Keratinocyte (primary cell): ENCODE results near the gene ONECUT2. TPM values are rescaled to one million over a fixed set of nuclear protein-coding genes. Genes with fewer than 3 reads are reported as not detected.

Source experiments
- DNase-seq: peaks from one replicate; pipeline ENCODE4 v3.0.0-alpha.2; 2011; ENCODE audit warnings: low read depth, missing footprints, low spot score
- FAIRE-seq: peaks from 2 replicates; lab custom pipeline; 2011; peaks lifted over from hg19 to GRCh38; lab: Jason Lieb, UNC
- H2AFZ ChIP-seq: 2 replicates; pipeline ENCODE4 v1.6.0; 2012; ENCODE audit warnings: low read length, control low read depth, inconsistent platforms; ENCODE audit not compliant: control insufficient read depth
- H3K27ac ChIP-seq: 2 replicates; pipeline ENCODE4 v1.5.1; 2011; ENCODE audit warnings: low read length; ENCODE audit not compliant: control insufficient read depth, insufficient read depth
- H3K27me3 ChIP-seq: 3 replicates; pipeline ENCODE4 v1.6.0; 2011; ENCODE audit warnings: low read length; ENCODE audit not compliant: control insufficient read depth, insufficient read depth; ENCODE audit errors: extremely low read depth
- H3K36me3 ChIP-seq, 2 experiments: 2 replicates in 1 of 2; 3 replicates in 1 of 2; pipeline ENCODE4 v1.5.1; 2011; ENCODE audit warnings: low read length in 2 of 2, mild to moderate bottlenecking in 1 of 2; ENCODE audit not compliant: control insufficient read depth in 2 of 2, insufficient read depth in 2 of 2; ENCODE audit errors: extremely low read depth in 1 of 2
- H3K4me1 ChIP-seq: 3 replicates; pipeline ENCODE4 v1.5.1; 2011; ENCODE audit warnings: low read length; ENCODE audit not compliant: control insufficient read depth, insufficient read depth; ENCODE audit errors: extremely low read depth
- H3K4me2 ChIP-seq: 3 replicates; pipeline ENCODE4 v1.6.0; 2011; ENCODE audit warnings: low read depth, low read length; ENCODE audit not compliant: control insufficient read depth, insufficient read depth; ENCODE audit errors: extremely low read depth
- H3K4me3 ChIP-seq, 3 experiments: fragments of 200-600 bp in 1 of 3; sonication (generic) in 1 of 3; 2 replicates in 2 of 3; 3 replicates in 1 of 3; pipeline ENCODE4 v1.5.1; 2011 to 2016; ENCODE audit warnings: low read length in 3 of 3, mild to moderate bottlenecking in 3 of 3, control low read depth in 2 of 3, inconsistent platforms in 1 of 3, low read depth in 1 of 3, mixed read lengths in 1 of 3, mixed run types in 1 of 3, moderate library complexity in 1 of 3; ENCODE audit not compliant: control insufficient read depth in 2 of 3, insufficient read depth in 2 of 3; ENCODE audit errors: extremely low read depth in 1 of 3
- H3K79me2 ChIP-seq: 2 replicates; pipeline ENCODE4 v1.6.0; 2012; ENCODE audit warnings: low read length; ENCODE audit not compliant: control insufficient read depth, insufficient read depth
- H3K9ac ChIP-seq: 3 replicates; pipeline ENCODE4 v1.6.0; 2011; ENCODE audit warnings: low read length; ENCODE audit not compliant: control insufficient read depth, insufficient read depth; ENCODE audit errors: extremely low read depth
- H3K9me1 ChIP-seq: 3 replicates; pipeline ENCODE4 v1.6.0; 2011; ENCODE audit warnings: low read length; ENCODE audit not compliant: control insufficient read depth, insufficient read depth; ENCODE audit errors: extremely low read depth
- H3K9me3 ChIP-seq: 2 replicates; pipeline ENCODE4 v1.5.1; 2012; ENCODE audit warnings: low read depth, low read length; ENCODE audit not compliant: control insufficient read depth
- H4K20me1 ChIP-seq: 3 replicates; pipeline ENCODE4 v1.6.0; 2011; ENCODE audit warnings: low read length; ENCODE audit not compliant: control insufficient read depth, insufficient read depth; ENCODE audit errors: extremely low read depth
- EZH2 ChIP-seq: IDR thresholded peaks from one replicate; pipeline ENCODE4 v1.6.1; 2012; ENCODE audit warnings: inconsistent platforms, mild to moderate bottlenecking, low read length, moderate library complexity
- dilution Hi-C: fragments of 300-500 bp; cut with MboI; formaldehyde crosslinking; loops from one replicate; pipeline ENCODE4 v1.7.0; 2020; ENCODE audit warnings: low sequenced_read_pairs; ENCODE audit not compliant: extremely low pct_ligation_motif_present
- polyA plus RNA-seq, 5 experiments: library from polyadenylated mRNA; depleted of rRNA in 3 of 5; stranded (reverse) in 3 of 5; stranded (forward) in 1 of 5; unstranded in 1 of 5; fragments of >200 nt; gene quantifications; 1 replicate in 1 of 5; 2 replicates in 3 of 5; 3 replicates in 1 of 5; pipeline versions ENCODE4 v1.2.1 to v1.2.3, GENCODE V29; 2011 to 2012; ENCODE audit warnings: missing spikeins in 2 of 5, low read depth in 1 of 5, low replicate concordance in 1 of 5
- TF ChIP-seq, protein P1 (sequence below), 3 experiments: IDR thresholded peaks in 1 of 3; conservative IDR thresholded peaks in 1 of 3; optimal IDR thresholded peaks in 1 of 3; 2 replicates in 2 of 3; 3 replicates in 1 of 3; pipeline versions ENCODE3 to v1.5.1; 2011; ENCODE audit warnings: low read length in 3 of 3, mild to moderate bottlenecking in 3 of 3, moderate library complexity in 2 of 3, control low read depth in 1 of 3, inconsistent platforms in 1 of 3; ENCODE audit not compliant: insufficient read depth in 2 of 3; ENCODE audit errors: extremely low read depth in 1 of 3

ONECUT2 gene
- polyA plus RNA-seq, 1 donor (not counting 4 experiments of a cell fraction or from before 2014, with no cell fraction given), result 0.01 TPM

DNA sequence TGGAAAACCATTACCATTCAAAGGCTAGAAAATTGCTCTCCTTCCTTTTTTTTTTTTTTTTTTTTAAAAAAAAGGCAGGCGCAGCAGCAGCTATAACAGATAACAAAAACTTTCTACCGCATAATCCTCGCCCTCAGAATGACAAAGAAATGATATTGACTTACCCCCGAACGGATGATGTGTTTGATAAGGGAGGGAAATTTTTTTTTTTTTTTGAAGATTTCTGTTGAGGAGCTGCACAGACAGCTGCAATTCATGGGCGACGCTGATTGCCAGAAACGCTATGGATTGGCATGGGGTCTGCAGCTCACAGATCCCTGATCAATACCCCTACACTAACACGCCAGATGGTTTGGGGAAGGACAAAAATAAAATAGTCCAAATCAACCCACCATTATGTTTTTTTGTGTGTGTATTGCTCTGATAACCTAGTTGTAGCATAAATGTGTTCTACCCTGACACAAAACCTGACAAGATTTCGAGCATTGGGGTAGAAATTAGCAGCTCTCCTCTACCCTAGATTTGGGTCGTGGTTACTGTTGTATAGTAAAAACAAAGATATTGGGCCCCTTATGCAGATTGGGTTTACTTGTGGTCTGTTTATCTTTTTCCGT is 3.6 kb upstream of the ONECUT2 start:
- Histone ChIP-seq H3K27me3 (peaks cover 92% of the 10 kb centered on the region), H2AFZ (no peak overlapping the region), H3K4me1 (peaks cover 12% of the 10 kb centered on the region), H4K20me1 (no peaks in the 10 kb centered on the region), H3K9ac (no peak overlapping the region), H3K79me2 (no peaks in the 10 kb centered on the region), H3K27ac (no peak overlapping the region), H3K4me3 (no peak overlapping the region), H3K36me3 (no peaks in the 10 kb centered on the region), H3K9me3 (peaks cover 3% of the 10 kb centered on the region), H3K4me2 (no peak overlapping the region), H3K9me1 (no peaks in the 10 kb centered on the region)
- FAIRE-seq (no peak), DNase-seq (no peak)
- dilution Hi-C loops, result no loop called here
- TF ChIP-seq, protein P1, sequence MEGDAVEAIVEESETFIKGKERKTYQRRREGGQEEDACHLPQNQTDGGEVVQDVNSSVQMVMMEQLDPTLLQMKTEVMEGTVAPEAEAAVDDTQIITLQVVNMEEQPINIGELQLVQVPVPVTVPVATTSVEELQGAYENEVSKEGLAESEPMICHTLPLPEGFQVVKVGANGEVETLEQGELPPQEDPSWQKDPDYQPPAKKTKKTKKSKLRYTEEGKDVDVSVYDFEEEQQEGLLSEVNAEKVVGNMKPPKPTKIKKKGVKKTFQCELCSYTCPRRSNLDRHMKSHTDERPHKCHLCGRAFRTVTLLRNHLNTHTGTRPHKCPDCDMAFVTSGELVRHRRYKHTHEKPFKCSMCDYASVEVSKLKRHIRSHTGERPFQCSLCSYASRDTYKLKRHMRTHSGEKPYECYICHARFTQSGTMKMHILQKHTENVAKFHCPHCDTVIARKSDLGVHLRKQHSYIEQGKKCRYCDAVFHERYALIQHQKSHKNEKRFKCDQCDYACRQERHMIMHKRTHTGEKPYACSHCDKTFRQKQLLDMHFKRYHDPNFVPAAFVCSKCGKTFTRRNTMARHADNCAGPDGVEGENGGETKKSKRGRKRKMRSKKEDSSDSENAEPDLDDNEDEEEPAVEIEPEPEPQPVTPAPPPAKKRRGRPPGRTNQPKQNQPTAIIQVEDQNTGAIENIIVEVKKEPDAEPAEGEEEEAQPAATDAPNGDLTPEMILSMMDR (optimal IDR thresholded peaks at IDR 0.05 in 1 of 3, IDR thresholded peaks at IDR 0.05 in 1 of 3, conservative IDR thresholded peaks at IDR 0.05 in 1 of 3; ENCODE audit: extremely low read depth in 1 of 3, insufficient read depth in 2 of 3, low read length in 3 of 3), result no peak
- no peak for TF ChIP-seq EZH2

DNA sequence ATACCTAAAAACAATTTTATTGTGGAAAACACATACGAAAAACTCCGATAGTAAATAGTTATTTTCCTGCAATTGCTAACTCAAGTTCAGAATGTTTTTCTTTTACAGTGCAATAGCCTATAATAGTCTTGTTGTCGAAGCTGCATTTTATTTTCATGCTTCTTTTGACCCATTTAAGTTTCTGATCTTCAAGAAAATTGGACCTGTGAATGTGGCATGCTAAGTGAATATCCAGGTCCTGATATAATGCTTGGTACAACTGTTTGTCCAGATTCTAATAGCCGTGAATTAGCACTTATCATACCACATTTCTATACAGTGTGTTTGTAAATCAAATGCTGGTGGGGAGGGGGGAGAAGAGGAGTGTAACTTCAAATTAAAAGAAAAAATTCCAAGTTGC is 3.0 kb upstream of the ONECUT2 start:
- TF ChIP-seq, protein P1 (optimal IDR thresholded peaks at IDR 0.05 in 1 of 3, IDR thresholded peaks at IDR 0.05 in 1 of 3, conservative IDR thresholded peaks at IDR 0.05 in 1 of 3; ENCODE audit: extremely low read depth in 1 of 3, insufficient read depth in 2 of 3, low read length in 3 of 3), result no peak
- TF ChIP-seq EZH2, result no peak
- FAIRE-seq, result no peak
- no peak overlapping the region for H2AFZ ChIP-seq
- H3K4me1 ChIP-seq, result peaks cover 12% of the 10 kb centered on the region
- H3K27me3 ChIP-seq, result peaks cover 93% of the 10 kb centered on the region
- no peaks in the 10 kb centered on the region for H3K9me1 ChIP-seq
- H4K20me1 ChIP-seq, result no peaks in the 10 kb centered on the region
- H3K27ac ChIP-seq, result no peak overlapping the region
- dilution Hi-C loops, result no loop called here
- DNase-seq, result no peak
- H3K36me3 ChIP-seq, result no peaks in the 10 kb centered on the region
- H3K79me2 ChIP-seq, result no peaks in the 10 kb centered on the region
- H3K4me2 ChIP-seq, result no peak overlapping the region
- H3K9me3 ChIP-seq, result peaks cover 3% of the 10 kb centered on the region
- H3K9ac ChIP-seq, result no peak overlapping the region
- no peak overlapping the region for H3K4me3 ChIP-seq
